GM23338 (cell line): Measurements from ENCODE around the gene GFRA1.

Experiments
- CREB1 ChIP-seq: fragments of 250-450 bp; sonication (Bioruptor Pico); IDR thresholded peaks from 2 replicates; pipeline ENCODE4 v1.5.0; 2020; ENCODE audit warnings: low read depth, mild to moderate bottlenecking, moderate library complexity
- EZH2 ChIP-seq: fragments of 200-600 bp; sonication (generic); IDR thresholded peaks from one replicate; pipeline ENCODE4 v1.8.0; 2017; ENCODE audit warnings: antibody characterized with exemption, mild to moderate bottlenecking, low read depth; ENCODE audit not compliant: unreplicated experiment
- EZH2phosphoT487 ChIP-seq: fragments of 200-600 bp; sonication (generic); IDR thresholded peaks from one replicate; pipeline ENCODE4 v1.8.1; 2018; ENCODE audit warnings: antibody characterized with exemption; ENCODE audit not compliant: unreplicated experiment
- JUNB ChIP-seq: IDR thresholded peaks from one replicate; pipeline ENCODE4 v1.6.1; 2016; ENCODE audit warnings: antibody characterized with exemption; ENCODE audit not compliant: unreplicated experiment
- POLR2AphosphoS5 ChIP-seq: IDR thresholded peaks from 2 replicates; pipeline ENCODE4 v1.6.1; 2016; ENCODE audit warnings: antibody characterized with exemption, low read depth
- TF ChIP-seq, protein P1 (sequence below), 2 experiments: fragments of 200-600 bp in 1 of 2; sonication (generic) in 1 of 2; conservative IDR thresholded peaks; 2 replicates each; pipeline versions ENCODE4 v1.5.1 to v1.6.1; 2016 to 2017; ENCODE audit warnings: antibody characterized with exemption in 2 of 2, low read depth in 2 of 2, mild to moderate bottlenecking in 2 of 2, moderate library complexity in 1 of 2
- TF ChIP-seq, protein P2 (sequence below): IDR thresholded peaks from one replicate; pipeline ENCODE4 v1.6.1; 2018; ENCODE audit warnings: antibody characterized with exemption; ENCODE audit not compliant: unreplicated experiment

DNA sequence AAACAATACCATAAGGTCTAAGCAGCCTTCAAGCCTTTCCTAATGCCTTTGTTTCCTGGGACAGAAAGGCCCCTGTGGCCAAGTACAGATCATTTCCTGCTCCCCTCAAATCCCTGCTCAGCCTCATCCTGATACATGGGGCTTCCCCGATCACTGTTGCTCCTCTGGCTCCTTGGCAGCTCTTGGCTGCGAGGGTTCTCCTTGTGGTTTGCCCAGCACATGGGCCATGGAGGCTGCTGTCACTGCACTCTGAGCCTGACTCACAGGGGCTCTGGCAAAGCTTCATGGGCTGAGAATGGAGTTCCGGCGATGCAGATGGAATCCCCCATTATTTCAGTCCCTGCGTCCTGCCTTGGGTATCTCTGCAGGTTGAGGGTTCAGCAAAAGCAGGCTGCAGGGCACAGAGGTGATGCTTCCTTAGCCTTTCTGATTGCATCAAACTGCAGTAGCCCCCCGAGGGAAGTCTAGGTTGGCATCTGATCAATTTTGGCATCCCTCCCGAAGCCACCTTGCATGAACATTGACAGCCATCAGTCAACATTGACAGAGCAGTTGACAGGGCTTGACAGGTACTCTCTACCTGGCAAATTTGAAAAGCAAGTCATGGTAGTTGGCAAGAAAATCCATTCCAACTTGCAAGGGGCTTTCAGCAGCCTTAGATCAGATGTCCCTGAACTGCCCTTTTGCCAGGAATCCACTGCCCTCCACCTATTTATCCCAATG is 168.6 kb downstream of the GFRA1 start:
- TF ChIP-seq, protein P1, sequence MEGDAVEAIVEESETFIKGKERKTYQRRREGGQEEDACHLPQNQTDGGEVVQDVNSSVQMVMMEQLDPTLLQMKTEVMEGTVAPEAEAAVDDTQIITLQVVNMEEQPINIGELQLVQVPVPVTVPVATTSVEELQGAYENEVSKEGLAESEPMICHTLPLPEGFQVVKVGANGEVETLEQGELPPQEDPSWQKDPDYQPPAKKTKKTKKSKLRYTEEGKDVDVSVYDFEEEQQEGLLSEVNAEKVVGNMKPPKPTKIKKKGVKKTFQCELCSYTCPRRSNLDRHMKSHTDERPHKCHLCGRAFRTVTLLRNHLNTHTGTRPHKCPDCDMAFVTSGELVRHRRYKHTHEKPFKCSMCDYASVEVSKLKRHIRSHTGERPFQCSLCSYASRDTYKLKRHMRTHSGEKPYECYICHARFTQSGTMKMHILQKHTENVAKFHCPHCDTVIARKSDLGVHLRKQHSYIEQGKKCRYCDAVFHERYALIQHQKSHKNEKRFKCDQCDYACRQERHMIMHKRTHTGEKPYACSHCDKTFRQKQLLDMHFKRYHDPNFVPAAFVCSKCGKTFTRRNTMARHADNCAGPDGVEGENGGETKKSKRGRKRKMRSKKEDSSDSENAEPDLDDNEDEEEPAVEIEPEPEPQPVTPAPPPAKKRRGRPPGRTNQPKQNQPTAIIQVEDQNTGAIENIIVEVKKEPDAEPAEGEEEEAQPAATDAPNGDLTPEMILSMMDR (conservative IDR thresholded peaks at IDR 0.05; ENCODE audit: low read depth in 2 of 2) = no peak
- TF ChIP-seq EZH2phosphoT487 (no peak), POLR2AphosphoS5 (no peak), JUNB (no peak), EZH2 (no peak), CREB1 (no peak)
- TF ChIP-seq, protein P2, sequence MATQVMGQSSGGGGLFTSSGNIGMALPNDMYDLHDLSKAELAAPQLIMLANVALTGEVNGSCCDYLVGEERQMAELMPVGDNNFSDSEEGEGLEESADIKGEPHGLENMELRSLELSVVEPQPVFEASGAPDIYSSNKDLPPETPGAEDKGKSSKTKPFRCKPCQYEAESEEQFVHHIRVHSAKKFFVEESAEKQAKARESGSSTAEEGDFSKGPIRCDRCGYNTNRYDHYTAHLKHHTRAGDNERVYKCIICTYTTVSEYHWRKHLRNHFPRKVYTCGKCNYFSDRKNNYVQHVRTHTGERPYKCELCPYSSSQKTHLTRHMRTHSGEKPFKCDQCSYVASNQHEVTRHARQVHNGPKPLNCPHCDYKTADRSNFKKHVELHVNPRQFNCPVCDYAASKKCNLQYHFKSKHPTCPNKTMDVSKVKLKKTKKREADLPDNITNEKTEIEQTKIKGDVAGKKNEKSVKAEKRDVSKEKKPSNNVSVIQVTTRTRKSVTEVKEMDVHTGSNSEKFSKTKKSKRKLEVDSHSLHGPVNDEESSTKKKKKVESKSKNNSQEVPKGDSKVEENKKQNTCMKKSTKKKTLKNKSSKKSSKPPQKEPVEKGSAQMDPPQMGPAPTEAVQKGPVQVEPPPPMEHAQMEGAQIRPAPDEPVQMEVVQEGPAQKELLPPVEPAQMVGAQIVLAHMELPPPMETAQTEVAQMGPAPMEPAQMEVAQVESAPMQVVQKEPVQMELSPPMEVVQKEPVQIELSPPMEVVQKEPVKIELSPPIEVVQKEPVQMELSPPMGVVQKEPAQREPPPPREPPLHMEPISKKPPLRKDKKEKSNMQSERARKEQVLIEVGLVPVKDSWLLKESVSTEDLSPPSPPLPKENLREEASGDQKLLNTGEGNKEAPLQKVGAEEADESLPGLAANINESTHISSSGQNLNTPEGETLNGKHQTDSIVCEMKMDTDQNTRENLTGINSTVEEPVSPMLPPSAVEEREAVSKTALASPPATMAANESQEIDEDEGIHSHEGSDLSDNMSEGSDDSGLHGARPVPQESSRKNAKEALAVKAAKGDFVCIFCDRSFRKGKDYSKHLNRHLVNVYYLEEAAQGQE = no peak
